ENCODE data around the gene CHRNA4.

GRCh38 chr20:63356511-63356910, 4.6 kb downstream of the CHRNA4 start:
- TF ChIP-seq CTCF (IDR thresholded peaks at IDR 0.05) (no peak), POLR2A (IDR thresholded peaks at IDR 0.05) (no peak)
